A549 (cell line): ENCODE measurements around the gene STOX2. TPM values are rescaled to one million over a fixed set of nuclear protein-coding genes. Genes with fewer than 3 reads are reported as not detected.

Source experiments
- ATAC-seq, 2 experiments: fragments of 200-7000 bp in 1 of 2; fragments of >200 bp in 1 of 2; cut with Nextera tagmentation in 1 of 2; cut with Tn5 transposase in 1 of 2; 3 replicates each; pipeline versions ENCODE4 v1.8.0 to v1.9.1; 2018 to 2020; ENCODE audit warnings: mild to moderate bottlenecking in 1 of 2, moderate library complexity in 1 of 2
- CTCF ChIA-PET: fragments of 300-600 bp; sonication (Branson Sonifier 250); formaldehyde crosslinking; extraction: SDS; loops from one replicate; lab custom pipeline; 2021; ENCODE audit warnings: antibody characterized with exemption, inconsistent platforms; lab: Yijun Ruan, JAX
- POLR2A ChIA-PET: fragments of 350-600 bp; formaldehyde crosslinking; extraction: SDS; loops from one replicate; lab custom pipeline; 2021; ENCODE audit warnings: antibody characterized with exemption, inconsistent platforms; lab: Yijun Ruan, JAX
- DNase-seq, 2 experiments: peaks; one replicate each; pipeline versions ENCODE4 v3.0.0 to v3.0.0-alpha.2; 2011 to 2016; ENCODE audit warnings: low read depth in 1 of 2, low spot score in 1 of 2
- FAIRE-seq: peaks from 2 replicates; lab custom pipeline; 2011; peaks lifted over from hg19 to GRCh38; lab: Jason Lieb, UNC
- H3K27ac ChIP-seq, 2 experiments: fragments of >200 bp; sonication (Bioruptor Twin); formaldehyde crosslinking; 3 replicates each; pipeline ENCODE4 v1.5.1; 2016 to 2017
- H3K4me1 ChIP-seq: fragments of >200 bp; sonication (Bioruptor Twin); formaldehyde crosslinking; 3 replicates; pipeline ENCODE4 v1.6.1; 2016
- H3K4me2 ChIP-seq: fragments of >200 bp; sonication (Bioruptor Twin); formaldehyde crosslinking; 3 replicates; pipeline ENCODE4 v1.6.1; 2016
- H3K4me3 ChIP-seq: fragments of >200 bp; sonication (Bioruptor Twin); formaldehyde crosslinking; 3 replicates; pipeline ENCODE4 v1.5.1; 2016
- H3K9me3 ChIP-seq: fragments of >200 bp; sonication (Bioruptor Twin); formaldehyde crosslinking; 3 replicates; pipeline ENCODE4 v1.6.1; 2016
- CBX8 ChIP-seq: fragments of 200-600 bp; sonication (generic); IDR thresholded peaks from 2 replicates; pipeline ENCODE4 v1.6.1; 2016
- CHD2 ChIP-seq: fragments of 150-350 bp; IDR thresholded peaks from 2 replicates; pipeline ENCODE4 v1.6.1; 2014; ENCODE audit warnings: low read length; ENCODE audit not compliant: partially characterized antibody
- CHD4 ChIP-seq: fragments of 200-600 bp; sonication (generic); IDR thresholded peaks from 2 replicates; pipeline ENCODE4 v1.6.1; 2016; ENCODE audit warnings: antibody characterized with exemption, mild to moderate bottlenecking, borderline replicate concordance
- EP300 ChIP-seq, 2 experiments: fragments of >200 bp; sonication (Bioruptor Twin); formaldehyde crosslinking; IDR thresholded peaks; 2 replicates in 1 of 2; 3 replicates in 1 of 2; pipeline ENCODE4 v1.6.1; 2016 to 2017
- ESRRA ChIP-seq: fragments of 150-350 bp; IDR thresholded peaks from 2 replicates; pipeline ENCODE4 v1.6.1; 2014; ENCODE audit warnings: mild to moderate bottlenecking, low read length, borderline replicate concordance
- FOSL2 ChIP-seq, 2 experiments: fragments of 450-650 bp in 1 of 2; fragments of >200 bp in 1 of 2; sonication (Bioruptor Twin) in 1 of 2; formaldehyde crosslinking; IDR thresholded peaks; 2 replicates each; pipeline versions ENCODE4 v1.5.0 to v1.6.1; 2016 to 2020; ENCODE audit warnings: mild to moderate bottlenecking in 1 of 2, moderate library complexity in 1 of 2
- FOXS1 ChIP-seq: fragments of 250-450 bp; sonication (Bioruptor Pico); IDR thresholded peaks from 2 replicates; pipeline ENCODE4 v1.5.0; 2020; ENCODE audit warnings: mild to moderate bottlenecking, moderate library complexity
- GATA3 ChIP-seq: IDR thresholded peaks from 2 replicates; pipeline ENCODE4 v1.6.1; 2012; ENCODE audit warnings: borderline replicate concordance
- HDAC2 ChIP-seq: fragments of 200-600 bp; sonication (generic); IDR thresholded peaks from 2 replicates; pipeline ENCODE4 v1.6.1; 2016
- HEYL ChIP-seq: fragments of 250-450 bp; sonication (Bioruptor Pico); IDR thresholded peaks from 2 replicates; pipeline ENCODE4 v1.8.0; 2021; ENCODE audit warnings: mild to moderate bottlenecking, moderate library complexity
- HOXB13 ChIP-seq: fragments of 250-450 bp; sonication (Bioruptor Pico); IDR thresholded peaks from 2 replicates; pipeline ENCODE4 v1.5.0; 2020; ENCODE audit warnings: low read depth, mild to moderate bottlenecking, moderate library complexity
- KDM1A ChIP-seq: fragments of 200-600 bp; sonication (generic); IDR thresholded peaks from 2 replicates; pipeline ENCODE4 v1.6.1; 2016; ENCODE audit warnings: low read depth, mild to moderate bottlenecking
- KDM5A ChIP-seq: fragments of 200-600 bp; sonication (generic); IDR thresholded peaks from 2 replicates; pipeline ENCODE4 v1.6.1; 2016; ENCODE audit warnings: antibody characterized with exemption, mild to moderate bottlenecking
- MAZ ChIP-seq: fragments of 150-350 bp; IDR thresholded peaks from 2 replicates; pipeline ENCODE4 v1.6.1; 2014; ENCODE audit warnings: antibody characterized with exemption, low read depth, low read length, borderline replicate concordance
- MYC ChIP-seq: IDR thresholded peaks from 2 replicates; pipeline ENCODE4 v1.6.1; 2012; ENCODE audit warnings: mild to moderate bottlenecking, inconsistent platforms, low read length, improper control_type of control experiment, borderline replicate concordance
- NPAS2 ChIP-seq: fragments of 250-450 bp; sonication (Bioruptor Pico); IDR thresholded peaks from 2 replicates; pipeline ENCODE4 v1.8.0; 2022; ENCODE audit warnings: mild to moderate bottlenecking, moderate library complexity, borderline replicate concordance
- PHF8 ChIP-seq: fragments of 200-600 bp; sonication (generic); IDR thresholded peaks from 2 replicates; pipeline ENCODE4 v1.6.1; 2016; ENCODE audit warnings: low read depth, mild to moderate bottlenecking, antibody characterized with exemption, moderate library complexity, borderline replicate concordance
- POLR2A ChIP-seq: IDR thresholded peaks from 2 replicates; pipeline ENCODE4 v1.6.1; 2012; ENCODE audit warnings: mild to moderate bottlenecking, low read length
- RAD21 ChIP-seq, 2 experiments: fragments of >200 bp in 1 of 2; sonication (Bioruptor Twin) in 1 of 2; formaldehyde crosslinking in 1 of 2; IDR thresholded peaks in 1 of 2; conservative IDR thresholded peaks in 1 of 2; 2 replicates in 1 of 2; 3 replicates in 1 of 2; pipeline ENCODE4 v1.6.1; 2012 to 2018; ENCODE audit warnings: inconsistent platforms in 1 of 2
- RCOR1 ChIP-seq: fragments of 150-350 bp; IDR thresholded peaks from 2 replicates; pipeline ENCODE4 v1.6.1; 2014; ENCODE audit warnings: antibody characterized with exemption, low read length, low read depth
- RFX5 ChIP-seq: fragments of 450-650 bp; IDR thresholded peaks from 2 replicates; pipeline ENCODE4 v1.7.1; 2014; ENCODE audit warnings: antibody characterized with exemption, mild to moderate bottlenecking, moderate library complexity
- SMC3 ChIP-seq: fragments of >200 bp; sonication (Bioruptor Twin); formaldehyde crosslinking; IDR thresholded peaks from 3 replicates; pipeline ENCODE4 v1.6.1; 2018; ENCODE audit warnings: inconsistent platforms
- SREBF2 ChIP-seq: fragments of 450-650 bp; IDR thresholded peaks from 2 replicates; pipeline ENCODE4 v1.6.1; 2014; ENCODE audit warnings: mild to moderate bottlenecking, moderate library complexity
- TP53 ChIP-seq: fragments of 250-450 bp; sonication (Bioruptor Pico); IDR thresholded peaks from 2 replicates; pipeline ENCODE4 v1.5.0; 2021; ENCODE audit warnings: mild to moderate bottlenecking, moderate library complexity
- ZC3H11A ChIP-seq: fragments of 450-650 bp; IDR thresholded peaks from 2 replicates; pipeline ENCODE4 v1.6.1; 2014; ENCODE audit warnings: antibody characterized with exemption, mild to moderate bottlenecking
- ZNF302 ChIP-seq: fragments of 250-450 bp; sonication (Bioruptor Pico); IDR thresholded peaks from 2 replicates; pipeline ENCODE4 v1.9.0; 2021; ENCODE audit warnings: inconsistent platforms, mild to moderate bottlenecking, moderate library complexity
- WGBS: methylation state at CpG from one replicate; pipeline ENCODE4 v1.1.6; 2017; ENCODE audit errors: missing lambda C conversion rate; 5-methylcytosine and 5-hydroxymethylcytosine counted together
- polyA plus RNA-seq, 4 experiments: library from polyadenylated mRNA; depleted of rRNA in 3 of 4; stranded (reverse); fragments of >200 nt; fragmentation: RNase III in 1 of 4; extraction: RNeasy Plus Mini Kit Qiagen cat#74134 plus additional on column Dnase treatment in 1 of 4; gene quantifications; 2 replicates in 3 of 4; 3 replicates in 1 of 4; pipeline ENCODE4 v1.2.3, GENCODE V29; 2011 to 2017
- TF ChIP-seq, protein P1 (sequence below): fragments of 450-650 bp; IDR thresholded peaks from 2 replicates; pipeline ENCODE4 v1.6.1; 2014; ENCODE audit warnings: antibody characterized with exemption
- TF ChIP-seq, protein P2 (sequence below): IDR thresholded peaks from 2 replicates; pipeline ENCODE4 v1.6.1; 2012
- TF ChIP-seq, protein P3 (sequence below): fragments of 250-450 bp; sonication (Bioruptor Pico); IDR thresholded peaks from 2 replicates; pipeline ENCODE4 v1.5.0; 2021; ENCODE audit warnings: mild to moderate bottlenecking, moderate library complexity, borderline replicate concordance

The STOX2 gene
- polyA plus RNA-seq, 2 of the 4 experiments (the other 2 are of a cell fraction): 2.7 to 5.2 TPM

DNA sequence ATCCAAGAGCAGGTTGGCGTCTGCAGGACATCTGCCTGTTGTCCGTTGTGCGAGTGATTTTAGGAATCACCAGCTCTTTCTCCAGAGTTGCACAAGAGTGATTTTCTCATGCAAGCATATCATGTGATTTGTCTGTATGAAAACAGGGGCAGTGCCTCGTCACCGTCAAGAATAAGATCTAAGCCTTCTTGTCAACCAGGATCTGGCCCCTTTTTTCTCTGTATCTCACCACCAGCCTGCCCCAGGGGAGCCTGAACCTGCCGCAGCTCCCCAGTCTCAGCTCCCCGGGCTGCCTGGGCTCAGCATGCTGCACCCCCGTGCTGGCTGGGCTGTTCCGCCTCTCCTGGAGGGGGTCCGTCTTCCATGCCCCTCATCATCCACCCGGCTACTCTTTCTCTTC lies 90.5 kb downstream of the STOX2 start:
- Histone ChIP-seq H3K27ac (no peak overlapping the region), H3K4me3 (no peak overlapping the region), H3K4me1 (no peaks in the 10 kb centered on the region), H3K4me2 (no peak overlapping the region), H3K9me3 (no peaks in the 10 kb centered on the region)
- POLR2A ChIA-PET: no interaction called here
- ATAC-seq (no peak), DNase-seq (no peak), FAIRE-seq (no peak)
- 92% methylated on average over 11 of the region's 11 CpGs for WGBS
- TF ChIP-seq RCOR1 (no peak), RAD21 (conservative IDR thresholded peaks at IDR 0.05 in 1 of 2, IDR thresholded peaks at IDR 0.05 in 1 of 2) (no peak), HEYL (CRISPR knock-in tag) (no peak), HDAC2 (no peak), MAZ (no peak), EP300 (IDR thresholded peaks at IDR 0.05) (no peak), MYC (no peak), ESRRA (no peak), CHD4 (no peak), KDM5A (no peak)
- CTCF ChIA-PET: no interaction called here

DNA sequence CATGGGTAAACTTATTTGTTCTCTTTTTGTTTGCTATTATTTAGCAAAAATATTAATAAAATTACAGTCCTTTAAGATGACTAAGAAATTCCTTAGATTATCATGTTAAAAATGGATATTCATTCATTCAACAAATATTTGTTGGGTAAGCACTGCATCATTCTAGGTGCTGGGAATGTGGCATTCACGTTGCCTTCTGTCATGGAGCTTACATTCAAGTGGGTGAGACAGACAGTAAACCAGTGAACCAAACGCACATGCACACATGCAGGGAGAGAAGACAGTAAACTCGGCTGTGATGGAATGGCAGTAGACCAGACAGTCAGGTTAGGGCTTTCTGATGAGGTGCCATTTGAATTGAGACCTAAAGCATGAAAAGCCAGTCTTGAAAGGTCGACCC lies 91.8 kb downstream of the STOX2 start:
- H3K4me2 ChIP-seq: no peak overlapping the region
- ATAC-seq: no peak
- no peak for FAIRE-seq

GRCh38 chr4:183999435-183999834 lies 94.3 kb downstream of the STOX2 start:
- no peak for ATAC-seq
- POLR2A ChIA-PET: interaction anchor here (1.0 to 1.2 kb wide), 2 partner anchors 10 to 12 kb away, joined by 3 to 5 read pairs; no protein-coding TSS in a partner anchor
- no peak for FAIRE-seq
- H3K27ac ChIP-seq: no peak overlapping the region
- DNase-seq: no peak
- H3K4me2 ChIP-seq: no peak overlapping the region
- CTCF ChIA-PET: interaction anchor here (0.7 to 2.3 kb wide), 2 partner anchors 11 to 159 kb away, joined by 3 to 6 read pairs; no protein-coding TSS in a partner anchor
- H3K4me3 ChIP-seq: no peak overlapping the region
- no peak for TF ChIP-seq HOXB13 (CRISPR knock-in tag)
- no peak for TF ChIP-seq SREBF2
- TF ChIP-seq POLR2A: no peak
- no peak for TF ChIP-seq ZC3H11A
- TF ChIP-seq, protein P1, sequence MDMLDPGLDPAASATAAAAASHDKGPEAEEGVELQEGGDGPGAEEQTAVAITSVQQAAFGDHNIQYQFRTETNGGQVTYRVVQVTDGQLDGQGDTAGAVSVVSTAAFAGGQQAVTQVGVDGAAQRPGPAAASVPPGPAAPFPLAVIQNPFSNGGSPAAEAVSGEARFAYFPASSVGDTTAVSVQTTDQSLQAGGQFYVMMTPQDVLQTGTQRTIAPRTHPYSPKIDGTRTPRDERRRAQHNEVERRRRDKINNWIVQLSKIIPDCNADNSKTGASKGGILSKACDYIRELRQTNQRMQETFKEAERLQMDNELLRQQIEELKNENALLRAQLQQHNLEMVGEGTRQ: no peak
- no peak for TF ChIP-seq FOXS1 (CRISPR knock-in tag)
- no peak for TF ChIP-seq MYC
- TF ChIP-seq SMC3: no peak
- TF ChIP-seq FOSL2 (IDR thresholded peaks at IDR 0.05): no peak
- no peak for TF ChIP-seq FOSL2 (CRISPR knock-in tag; IDR thresholded peaks at IDR 0.05)
- TF ChIP-seq RFX5: no peak
- TF ChIP-seq GATA3: no peak
- no peak for TF ChIP-seq ZNF302 (CRISPR knock-in tag)
- TF ChIP-seq PHF8: no peak
- no peak for TF ChIP-seq HEYL (CRISPR knock-in tag)
- no peak for TF ChIP-seq KDM1A
- TF ChIP-seq, protein P2, sequence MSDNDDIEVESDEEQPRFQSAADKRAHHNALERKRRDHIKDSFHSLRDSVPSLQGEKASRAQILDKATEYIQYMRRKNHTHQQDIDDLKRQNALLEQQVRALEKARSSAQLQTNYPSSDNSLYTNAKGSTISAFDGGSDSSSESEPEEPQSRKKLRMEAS: no peak
- TF ChIP-seq, protein P3, sequence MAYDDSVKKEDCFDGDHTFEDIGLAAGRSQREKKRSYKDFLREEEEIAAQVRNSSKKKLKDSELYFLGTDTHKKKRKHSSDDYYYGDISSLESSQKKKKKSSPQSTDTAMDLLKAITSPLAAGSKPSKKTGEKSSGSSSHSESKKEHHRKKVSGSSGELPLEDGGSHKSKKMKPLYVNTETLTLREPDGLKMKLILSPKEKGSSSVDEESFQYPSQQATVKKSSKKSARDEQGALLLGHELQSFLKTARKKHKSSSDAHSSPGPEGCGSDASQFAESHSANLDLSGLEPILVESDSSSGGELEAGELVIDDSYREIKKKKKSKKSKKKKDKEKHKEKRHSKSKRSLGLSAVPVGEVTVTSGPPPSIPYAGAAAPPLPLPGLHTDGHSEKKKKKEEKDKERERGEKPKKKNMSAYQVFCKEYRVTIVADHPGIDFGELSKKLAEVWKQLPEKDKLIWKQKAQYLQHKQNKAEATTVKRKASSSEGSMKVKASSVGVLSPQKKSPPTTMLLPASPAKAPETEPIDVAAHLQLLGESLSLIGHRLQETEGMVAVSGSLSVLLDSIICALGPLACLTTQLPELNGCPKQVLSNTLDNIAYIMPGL (CRISPR knock-in tag): no peak
- no peak for TF ChIP-seq CBX8
- H3K9me3 ChIP-seq: no peaks in the 10 kb centered on the region
- H3K4me1 ChIP-seq: no peaks in the 10 kb centered on the region
- 100% methylated on average over 1 of the region's 6 CpGs for WGBS

More for the DNA sequence above, 91.8 kb downstream of the STOX2 start:
- POLR2A ChIA-PET: no interaction called here
- H3K4me1 ChIP-seq: no peaks in the 10 kb centered on the region
- no peak overlapping the region for H3K4me3 ChIP-seq
- WGBS: 57% methylated on average over 4 of the region's 4 CpGs
- H3K27ac ChIP-seq: no peak overlapping the region
- DNase-seq: no peak
- H3K9me3 ChIP-seq: no peaks in the 10 kb centered on the region
- TF ChIP-seq NPAS2 (CRISPR knock-in tag) (no peak), MYC (no peak), EP300 (IDR thresholded peaks at IDR 0.05) (no peak), TP53 (CRISPR knock-in tag) (no peak), SMC3 (no peak), KDM5A (no peak), CHD2 (no peak), RAD21 (conservative IDR thresholded peaks at IDR 0.05 in 1 of 2, IDR thresholded peaks at IDR 0.05 in 1 of 2) (no peak)
- TF ChIP-seq, protein P2: no peak
- TF ChIP-seq, all 56 proteins: peak for 0
- CTCF ChIA-PET: interaction anchor here (1.0 kb wide), 1 partner anchor 103 kb away, joined by 3 read pairs; no protein-coding TSS in a partner anchor
